Measurements from ENCODE around the gene TMEM167A.

- TF ChIP-seq CTCF (IDR thresholded peaks at IDR 0.05) (no peak), POLR2A (IDR thresholded peaks at IDR 0.05) (no peak)
Observed at GRCh38 chr5:83034528-83035207, 42.5 kb downstream of the TMEM167A start.

All from right lobe of liver (tissue), 4 donors.